ENCODE measurements around the gene ETS1. TPM values are rescaled to one million over a fixed set of nuclear protein-coding genes. Genes with fewer than 3 reads are reported as not detected.
"Not testable (repeated sequence)": the region's sequence is repeated elsewhere in the genome, so short reads cannot be mapped to it uniquely, and the experiment has no call there.

ETS1 gene
- total RNA-seq, 1 donor from 2014 or later, result 41.4 TPM

- no peak for DNase-seq
Measured at GRCh38 chr11:128462189-128462588, 125.2 kb downstream of the ETS1 start.

GRCh38 chr11:128458321-128458720 lies 129.0 kb downstream of the ETS1 start:
- DNase-seq, result no peak

DNA sequence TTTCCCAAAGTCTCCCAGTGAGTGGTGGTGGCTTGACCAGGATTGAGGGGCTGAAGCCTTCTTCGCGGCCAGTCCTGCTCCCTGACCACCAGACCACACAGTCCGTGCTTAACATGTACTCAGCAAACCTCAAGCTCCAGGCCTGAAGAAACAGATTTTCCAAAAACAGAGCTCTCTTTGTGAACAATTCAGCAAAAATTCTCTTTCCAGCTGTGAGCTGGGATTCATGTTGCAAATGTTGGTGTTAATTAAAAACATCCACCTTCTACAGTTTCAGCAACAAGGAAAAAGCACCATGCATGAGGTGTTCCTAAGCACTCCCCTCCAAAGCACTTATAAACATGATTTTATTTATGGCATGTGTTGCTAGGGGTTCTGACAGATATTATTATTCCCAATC lies 129.5 kb downstream of the ETS1 start:
- DNase-seq, result peak; percentile 47

- DNase-seq, result no peak
Measured at GRCh38 chr11:128456566-128457268, 130.6 kb downstream of the ETS1 start.

DNA sequence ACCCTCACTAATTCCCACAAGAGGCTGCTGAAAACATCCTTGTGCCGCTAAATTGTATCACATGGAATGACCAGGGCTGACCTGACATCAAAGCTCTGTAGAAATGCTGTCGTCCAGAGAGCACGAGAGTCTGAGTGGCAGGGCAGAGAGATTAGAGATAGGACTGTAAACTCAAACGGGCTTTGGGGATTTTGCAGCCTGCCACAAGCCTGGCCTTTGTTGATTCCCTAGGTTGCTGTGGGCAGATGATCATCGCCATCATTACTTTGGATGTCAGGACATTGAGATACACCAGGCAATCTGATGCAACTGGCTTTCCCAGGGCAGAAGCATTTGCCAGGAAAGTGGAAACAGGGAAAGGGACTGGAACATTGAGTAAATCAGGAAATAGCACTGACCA lies 131.6 kb downstream of the ETS1 start:
- DNase-seq, result no peak

DNA sequence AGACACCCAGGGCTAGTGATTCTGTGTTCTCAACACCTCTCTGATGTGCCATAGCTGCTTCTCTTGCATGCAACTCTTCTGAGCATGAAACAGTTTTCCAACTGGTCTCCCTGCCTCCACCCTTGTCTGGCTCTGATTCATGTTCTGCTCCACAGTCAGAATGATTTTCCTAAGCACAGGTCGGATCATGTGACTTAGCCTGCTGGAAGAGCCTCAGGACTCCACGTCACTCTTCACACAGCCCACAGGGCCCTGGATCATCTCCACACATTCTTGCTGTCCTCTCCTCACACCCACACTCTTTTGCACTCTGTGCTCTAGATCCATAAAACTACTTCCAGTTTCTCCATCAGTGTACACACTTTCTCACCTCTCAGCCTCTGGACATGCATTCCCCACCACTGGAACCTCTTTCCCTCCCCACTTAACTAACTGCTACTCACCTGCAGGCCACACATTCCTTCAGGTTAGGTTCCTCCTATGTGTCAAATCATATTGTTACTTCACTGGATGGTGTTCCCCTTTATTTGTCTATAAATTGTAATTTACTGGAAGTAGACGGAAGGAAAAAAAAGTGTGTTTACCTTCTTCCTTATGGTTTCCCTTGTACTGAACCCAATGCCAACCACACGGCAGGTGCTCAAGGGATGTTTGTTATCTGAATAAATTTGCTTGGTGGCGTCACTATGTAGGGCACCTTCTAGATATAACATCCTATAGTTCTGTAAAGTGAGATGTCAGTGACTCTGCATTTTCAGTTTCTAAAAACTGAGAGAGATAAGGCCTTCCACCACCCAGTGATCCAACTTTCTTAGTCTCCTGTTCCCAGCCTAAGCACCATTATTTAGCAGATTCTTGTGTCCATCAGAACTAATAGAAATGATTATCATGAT lies 133.7 kb downstream of the ETS1 start:
- no peak for DNase-seq

DNA sequence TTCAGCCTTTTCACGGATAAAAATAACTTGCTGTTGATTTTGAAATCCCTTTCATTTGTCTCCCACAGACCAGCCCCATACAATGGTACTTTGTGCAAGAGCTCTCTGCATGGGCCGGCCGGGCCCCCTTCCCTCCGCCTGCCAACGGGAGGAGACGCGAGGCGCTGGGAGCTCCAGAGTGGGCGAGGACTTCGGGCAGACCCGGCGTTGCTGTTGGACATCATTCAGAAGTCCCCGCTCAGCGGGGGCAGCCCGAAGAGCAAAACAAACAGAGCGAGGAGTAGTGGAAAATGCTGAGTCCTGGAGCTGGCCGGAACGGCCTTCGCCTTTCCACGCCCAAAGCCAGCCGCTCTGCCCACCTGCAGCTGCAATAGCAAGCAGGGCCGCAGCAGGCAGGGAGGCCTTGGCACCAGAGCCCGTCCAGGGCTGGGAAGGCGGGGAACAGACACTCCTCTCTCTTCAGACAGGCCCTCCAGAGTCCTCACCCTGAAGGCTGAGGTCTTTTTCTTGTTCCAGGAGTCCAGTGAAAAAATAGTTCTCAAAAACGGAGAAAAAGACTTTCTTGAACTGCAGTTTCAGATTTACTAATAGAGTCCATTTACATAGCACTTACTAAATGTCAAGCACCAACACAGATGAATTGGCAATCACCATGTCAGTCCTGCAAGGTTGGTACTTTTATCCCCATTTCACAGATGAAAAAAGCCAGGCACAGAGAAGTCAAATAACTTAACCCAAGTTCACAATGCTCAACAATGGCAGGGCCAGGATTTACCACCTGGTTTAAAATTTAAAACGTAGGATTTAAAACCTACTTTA lies 135.5 kb downstream of the ETS1 start:
- DNase-seq, result peak; percentile 48

DNA sequence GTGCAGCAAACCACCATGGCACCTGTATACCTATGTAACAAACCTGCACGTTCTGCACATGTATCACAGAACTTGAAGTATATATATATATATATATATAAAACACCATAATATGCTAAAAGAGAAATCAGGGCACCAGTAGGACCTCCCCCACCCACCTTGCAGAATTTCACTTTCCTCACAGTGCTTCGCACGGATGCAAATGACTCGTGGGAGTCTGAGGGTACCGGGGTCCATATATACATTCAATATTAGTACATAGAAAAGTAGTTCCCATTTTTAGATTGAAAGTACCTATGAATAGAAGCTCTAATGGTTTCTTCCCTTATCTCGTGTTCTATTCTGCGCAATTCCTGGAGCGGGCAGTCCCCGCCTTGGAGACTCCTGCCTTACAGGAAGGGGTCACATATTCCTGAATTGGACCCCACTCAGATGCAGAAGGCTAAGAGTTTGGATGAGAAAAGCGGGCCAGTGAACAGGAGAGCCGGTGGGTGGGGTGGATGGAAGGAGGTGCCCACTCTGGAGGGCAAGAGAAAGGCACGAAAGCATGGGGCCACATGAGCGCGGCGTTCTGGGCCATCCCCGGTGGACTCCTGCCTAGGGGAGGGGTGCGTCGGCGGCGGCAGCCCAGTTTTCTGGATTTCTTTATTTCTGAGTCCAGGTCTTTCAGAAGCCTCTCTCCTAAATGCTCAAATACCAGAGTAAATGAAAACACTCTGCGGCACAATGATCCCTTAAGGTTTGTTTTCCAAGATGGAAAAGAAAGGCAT lies 136.3 kb downstream of the ETS1 start:
- no peak for DNase-seq

DNA sequence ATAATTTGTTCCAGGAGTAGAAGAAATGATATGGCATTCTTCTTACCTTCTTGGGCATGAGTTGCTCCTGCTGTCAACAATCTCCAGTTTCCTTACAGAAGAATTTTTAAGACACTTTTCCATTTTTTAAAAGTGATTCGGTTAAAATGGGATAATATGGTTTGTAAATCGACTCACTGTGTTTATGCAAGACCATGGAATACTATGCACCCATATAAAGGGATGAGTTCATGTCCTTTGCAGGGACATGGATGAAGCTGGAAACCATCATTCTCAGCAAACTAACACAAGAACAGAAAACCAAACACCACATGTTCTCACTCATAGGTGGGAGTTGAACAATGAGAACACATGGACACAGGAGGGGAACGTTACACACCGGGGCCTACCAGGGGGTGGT lies 136.9 kb downstream of the ETS1 start:
- DNase-seq, result not testable (repeated sequence)

- DNase-seq, result peak; percentile 5
Measured at GRCh38 chr11:128448981-128449713, 138.2 kb downstream of the ETS1 start.

GRCh38 chr11:128448200-128448886 lies 139.0 kb downstream of the ETS1 start:
- no peak for DNase-seq

- DNase-seq, result no peak
Measured at GRCh38 chr11:128447233-128447632, 140.1 kb downstream of the ETS1 start.

DNA sequence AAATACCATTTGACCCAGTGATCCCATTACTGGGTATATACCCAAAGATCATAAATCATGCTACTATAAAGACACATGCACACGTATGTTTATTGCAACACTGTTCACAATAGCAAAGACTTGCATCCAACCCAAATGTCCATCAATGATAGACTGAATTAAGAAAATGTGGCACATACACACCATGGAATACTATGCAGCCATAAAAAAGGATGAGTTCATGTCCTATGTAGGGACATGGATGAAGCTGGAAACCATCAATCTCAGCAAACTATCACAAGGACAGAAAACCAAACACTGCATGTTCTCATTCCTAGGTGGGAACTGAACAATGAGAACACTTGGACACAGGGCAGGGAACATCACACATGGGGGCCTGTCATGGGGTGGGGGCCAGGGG lies 141.4 kb downstream of the ETS1 start:
- DNase-seq, result not testable (repeated sequence)

GRCh38 chr11:128437136-128437535 lies 150.2 kb downstream of the ETS1 start:
- DNase-seq, result no peak

DNA sequence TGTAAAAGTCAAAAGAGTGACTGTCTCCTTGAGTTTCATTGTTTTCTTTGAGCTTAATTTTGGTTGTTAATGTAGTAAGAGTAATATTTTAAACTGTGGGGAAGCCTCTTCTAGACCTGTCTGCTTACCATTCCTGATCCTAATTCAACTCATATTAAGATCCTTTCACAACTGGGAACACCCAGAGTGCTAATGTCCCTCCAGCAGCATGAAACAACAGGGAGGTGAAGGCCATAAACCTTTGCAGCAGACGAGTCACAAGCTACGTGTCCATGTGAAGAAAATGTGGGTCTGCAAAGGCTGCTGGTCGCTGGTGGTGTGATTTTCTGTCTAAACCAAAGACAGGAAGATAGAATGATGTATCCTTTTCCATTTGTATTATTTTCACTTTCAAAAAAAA lies 152.5 kb downstream of the ETS1 start:
- no peak for DNase-seq

DNA sequence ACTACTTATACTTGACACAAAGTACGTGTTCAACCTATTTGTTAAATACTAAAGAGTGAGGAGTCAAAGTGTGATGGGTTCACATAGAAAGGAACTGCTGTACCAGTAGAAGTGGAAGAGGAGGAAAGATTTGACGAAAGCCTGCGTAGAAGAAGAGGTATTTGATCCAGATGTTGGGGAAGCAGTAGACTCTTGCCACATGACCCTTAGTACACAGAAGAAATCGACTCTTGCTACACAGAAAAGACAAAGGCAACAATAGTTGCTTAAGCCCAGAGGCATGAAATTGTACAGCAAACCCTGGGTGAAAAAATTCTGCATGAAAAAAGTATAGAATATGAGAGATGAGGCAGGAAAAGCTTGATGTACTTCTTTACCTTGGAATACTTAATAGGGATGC lies 152.9 kb downstream of the ETS1 start:
- DNase-seq, result no peak

DNA sequence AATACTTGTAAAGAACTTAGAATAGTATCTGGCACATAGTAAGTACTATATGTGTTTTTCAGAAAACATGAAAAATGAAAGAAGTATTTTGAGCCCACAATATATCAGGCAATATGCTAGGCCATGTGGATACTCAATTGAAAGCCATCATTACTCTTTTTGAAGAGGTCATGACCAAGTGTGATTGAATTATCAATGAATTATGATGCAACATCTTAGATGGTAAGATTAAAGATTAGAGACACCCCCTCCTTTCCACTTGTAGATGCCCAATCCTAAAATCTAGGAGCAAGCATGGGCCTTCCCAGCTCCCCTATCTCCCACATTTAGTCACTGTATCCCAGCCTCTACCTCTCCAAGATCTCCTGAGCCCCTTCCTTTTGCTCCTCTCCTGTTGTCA lies 154.4 kb downstream of the ETS1 start:
- DNase-seq, result no peak

- no peak for DNase-seq
Measured at GRCh38 chr11:128431931-128432330, 155.4 kb downstream of the ETS1 start.

DNA sequence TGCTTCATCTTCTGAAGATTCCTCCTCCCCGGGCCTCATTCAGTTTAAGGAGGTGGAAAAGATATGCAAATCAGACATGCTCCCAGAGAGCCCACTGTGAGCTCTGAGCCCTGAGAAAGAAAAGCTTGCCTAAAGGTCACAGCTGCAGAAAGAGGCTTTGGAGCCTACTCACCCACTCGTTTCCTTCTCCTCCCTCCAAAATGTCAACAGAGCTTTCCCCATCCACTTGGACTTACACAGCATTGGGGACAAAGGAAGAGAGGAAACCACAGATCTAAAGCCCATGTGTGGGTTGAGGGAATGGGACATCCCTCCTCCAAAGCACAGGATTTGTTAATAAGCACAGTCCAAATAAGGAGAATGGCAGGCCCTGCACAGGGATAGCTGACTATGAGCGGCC lies 158.4 kb downstream of the ETS1 start:
- no peak for DNase-seq

DNA sequence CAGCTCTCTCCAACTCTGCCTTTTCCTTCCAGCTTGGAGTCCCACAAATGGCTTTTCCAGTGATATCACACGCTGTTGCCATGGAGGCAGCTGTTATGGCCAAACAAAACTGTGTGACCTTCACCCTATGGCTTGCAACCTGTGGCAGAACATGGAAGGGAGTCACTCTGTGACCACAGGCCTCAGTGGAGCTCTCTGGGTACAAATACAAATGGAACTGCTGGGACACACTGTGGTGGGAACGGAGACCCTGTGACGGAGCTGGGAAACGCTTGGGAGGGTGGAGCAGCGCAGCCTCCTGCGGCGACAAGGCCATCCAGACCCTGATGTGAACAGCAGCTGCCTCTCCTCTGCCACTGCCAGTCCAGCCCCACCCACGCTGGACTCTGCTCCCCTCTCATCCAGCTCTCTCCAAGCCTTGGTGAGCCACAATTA lies 162.5 kb downstream of the ETS1 start:
- DNase-seq, result peak; percentile 20

All from skin of body (tissue), 2 donors.